ENCODE measurements around the gene SPSB3. TPM values are rescaled to one million over a fixed set of nuclear protein-coding genes. Genes with fewer than 3 reads are reported as not detected.

Gene SPSB3
- total and polyA plus RNA-seq, 2 experiments from 2014 or later = 27.1 to 34.7 TPM

DNA sequence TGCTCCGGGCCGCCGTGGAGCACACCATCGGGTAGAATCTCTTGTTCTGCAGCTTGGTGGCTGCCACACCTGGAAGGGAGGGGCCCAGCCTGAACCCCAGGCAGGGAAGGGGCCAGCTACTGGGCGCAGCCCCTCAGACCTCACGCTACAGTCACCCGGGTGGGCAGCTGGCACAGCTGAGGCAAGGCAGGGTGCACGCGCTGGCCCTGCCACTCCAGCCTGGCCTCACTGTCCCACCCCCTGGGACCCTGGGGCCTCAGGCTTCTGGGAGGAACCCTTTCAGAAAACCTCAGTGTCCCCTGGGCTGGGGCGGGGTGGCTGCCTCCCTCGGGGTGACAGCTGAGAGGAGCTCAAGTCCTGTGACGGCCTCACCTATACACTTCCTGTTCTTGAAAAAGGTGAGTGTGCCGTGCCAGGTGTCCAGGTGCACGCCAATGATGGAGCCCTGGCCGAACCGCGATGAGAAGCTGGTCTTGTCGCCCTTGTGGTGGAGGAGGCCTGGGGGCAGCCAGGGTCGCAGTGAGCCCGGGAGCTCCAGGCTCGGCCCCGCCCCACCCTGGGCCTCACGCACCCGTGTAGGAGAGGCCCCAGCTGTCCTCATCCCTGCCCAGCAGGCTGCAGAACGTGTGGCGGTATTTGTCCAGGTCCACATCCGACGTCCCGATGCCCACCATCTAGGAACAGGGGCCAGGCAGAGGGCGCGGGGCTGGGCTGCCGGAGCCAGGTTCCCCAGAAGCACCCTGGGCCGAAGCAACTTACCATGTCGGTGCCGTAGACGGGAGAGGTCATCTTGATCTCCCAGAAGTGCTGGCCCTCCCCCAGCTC is 4.8 kb downstream of the SPSB3 start:
- H3K4me2 ChIP-seq = no peak overlapping the region
- Mint-ChIP-seq H3K4me1 (peaks cover 5% of the 10 kb centered on the region), H3K36me3 (ENCODE audit: low read depth) (peaks cover 12% of the 10 kb centered on the region; the same call in 2 of the 3 replicates), H3K27me3 (ENCODE audit: insufficient read depth, low read depth, poor library complexity) (peaks cover 27% of the 10 kb centered on the region), H3K4me3 (no peak overlapping the region), H3K27ac (no peak overlapping the region), H3K9me3 (peaks cover 7% of the 10 kb centered on the region; the same call in 1 of the 3 replicates)
- ATAC-seq (no peak), DNase-seq (ENCODE audit: low spot score) (no peak)
- 0 out of 2 replicates have a peak, but pooled peaks have one; percentile 30 for TF ChIP-seq POLR2AphosphoS5 (IDR thresholded peaks at IDR 0.05; ENCODE audit: low read depth)
- TF ChIP-seq JUNB (IDR thresholded peaks at IDR 0.05; ENCODE audit: unreplicated experiment) = no peak
- 0 out of 2 replicates have a peak, but pooled peaks cover 5% of the 10 kb centered on the region for H3F3A ChIP-seq (replicated peaks; ENCODE audit: low read depth)
- peaks cover 13% of the 10 kb centered on the region; the same call in 1 of the 2 replicates for H4K20me1 ChIP-seq (replicated peaks; ENCODE audit: insufficient read depth)
- H3K36me3 ChIP-seq (ENCODE audit: insufficient read depth) = no peaks in the 10 kb centered on the region
- H3K4me3 ChIP-seq = no peak overlapping the region
- H2AFZ ChIP-seq = no peak overlapping the region
- H3K79me2 ChIP-seq (replicated peaks; ENCODE audit: insufficient read depth) = peaks cover 12% of the 10 kb centered on the region
- peaks cover 4% of the 10 kb centered on the region; the same call in 1 of the 2 replicates for H3K4me1 ChIP-seq (ENCODE audit: insufficient read depth)
- no peaks in the 10 kb centered on the region for H3K9me2 ChIP-seq (ENCODE audit: insufficient read depth)
- no peaks in the 10 kb centered on the region for H3K27me3 ChIP-seq (ENCODE audit: insufficient read depth)
- no peak overlapping the region for H3K27ac ChIP-seq (ENCODE audit: low read depth)

GRCh38 chr16:1776991-1777374 is 5.4 kb downstream of the SPSB3 start:
- H3K4me3 Mint-ChIP-seq = no peak overlapping the region
- no peak for TF ChIP-seq EZH2 (IDR thresholded peaks at IDR 0.05; ENCODE audit: low read depth, unreplicated experiment)
- no peak for TF ChIP-seq NANOG (IDR thresholded peaks at IDR 0.05; ENCODE audit: borderline replicate concordance)
- no peak for TF ChIP-seq CTCF (conservative IDR thresholded peaks at IDR 0.05; ENCODE audit: low read depth in 2 of 2)
- TF ChIP-seq STAT1 (IDR thresholded peaks at IDR 0.05; ENCODE audit: unreplicated experiment) = no peak
- TF ChIP-seq REST (IDR thresholded peaks at IDR 0.05; ENCODE audit: unreplicated experiment) = no peak
- no peak for TF ChIP-seq ZNF331 (CRISPR knock-in tag; IDR thresholded peaks at IDR 0.05; ENCODE audit: low read depth)
- TF ChIP-seq CREB1 (CRISPR knock-in tag; IDR thresholded peaks at IDR 0.05; ENCODE audit: low read depth) = no peak

More at GRCh38 chr16:1776991-1777374, 5.4 kb downstream of the SPSB3 start:
- ATAC-seq (no peak), DNase-seq (ENCODE audit: low spot score) (no peak)
- no peak overlapping the region for H3K4me2 ChIP-seq
- H3K36me3 ChIP-seq (ENCODE audit: insufficient read depth) = no peaks in the 10 kb centered on the region
- no peak overlapping the region for H3K4me3 ChIP-seq
- no peak overlapping the region for H3K27ac Mint-ChIP-seq
- H4K20me1 ChIP-seq (replicated peaks; ENCODE audit: insufficient read depth) = peaks cover 13% of the 10 kb centered on the region; the same call in 1 of the 2 replicates
- H3K9me2 ChIP-seq (ENCODE audit: insufficient read depth) = no peaks in the 10 kb centered on the region
- peaks cover 18% of the 10 kb centered on the region for H3K36me3 Mint-ChIP-seq (ENCODE audit: low read depth)
- no peak overlapping the region for H3K27ac ChIP-seq (ENCODE audit: low read depth)
- H3K4me1 Mint-ChIP-seq = peaks cover 7% of the 10 kb centered on the region
- H3K9me3 Mint-ChIP-seq = peaks cover 11% of the 10 kb centered on the region; the same call in 2 of the 3 replicates
- H3K27me3 Mint-ChIP-seq (ENCODE audit: insufficient read depth, low read depth, poor library complexity) = peaks cover 30% of the 10 kb centered on the region
- H2AFZ ChIP-seq = no peak overlapping the region
- no peaks in the 10 kb centered on the region for H3K27me3 ChIP-seq (ENCODE audit: insufficient read depth)
- peaks cover 10% of the 10 kb centered on the region; the same call in 1 of the 2 replicates for H3F3A ChIP-seq (replicated peaks; ENCODE audit: low read depth)
- H3K4me1 ChIP-seq (ENCODE audit: insufficient read depth) = peaks cover 4% of the 10 kb centered on the region; the same call in 1 of the 2 replicates
- peaks cover 15% of the 10 kb centered on the region for H3K79me2 ChIP-seq (replicated peaks; ENCODE audit: insufficient read depth)

Measured in GM23338 (cell line).